ENCODE data around the gene RGP1. TPM values are rescaled to one million over a fixed set of nuclear protein-coding genes. Genes with fewer than 3 reads are reported as not detected.

RGP1 gene
- total and polyA plus RNA-seq, 4 donors, result 11.0 to 32.4 (median 21.5) TPM

Small RNAs within 50 kb of the gene (microRNA-seq; reads per million reads assigned to microRNA genes)
- 0 reads per million in 2 donors for gene MIR6852
- 0 to 0.60 reads per million in 2 donors for gene MIR6853

Other genes starting within 250 kb of the RGP1 start
- gene TESK1, start 144.0 kb upstream of the RGP1 start, total RNA-seq, result 10 to 100 TPM; 52.1 to 58.2 TPM
- 10 to 100 TPM; 23.8 to 81.0 TPM for gene TESK1, start 144.0 kb upstream of the RGP1 start, polyA plus RNA-seq
- gene CD72, start 130.9 kb upstream of the RGP1 start, total RNA-seq, result 10 to 100 TPM in 1 of 2 donors, 1 to 10 TPM in 1; 3.7 to 11.5 TPM
- 1 to 10 TPM; 1.6 to 3.4 TPM for gene CD72, start 130.9 kb upstream of the RGP1 start, polyA plus RNA-seq
- 1 to 10 TPM in 1 of 2 donors, under 1 TPM in 1; 0.65 to 1.3 TPM for gene SIT1, start 98.4 kb upstream of the RGP1 start, total RNA-seq
- gene SIT1, start 98.4 kb upstream of the RGP1 start, polyA plus RNA-seq, result 1 to 10 TPM; 1.0 to 1.1 TPM
- gene RMRP, start 91.3 kb upstream of the RGP1 start, total RNA-seq, result over 10,000 TPM; 14,949 to 16,694 TPM
- gene RMRP, start 91.3 kb upstream of the RGP1 start, polyA plus RNA-seq, result not detected
- gene CCDC107, start 91.0 kb upstream of the RGP1 start, total RNA-seq, result 10 to 100 TPM; 53.7 to 79.6 TPM
- 100 to 1,000 TPM in 1 of 2 donors, 10 to 100 TPM in 1; 65.7 to 224 TPM for gene CCDC107, start 91.0 kb upstream of the RGP1 start, polyA plus RNA-seq
- gene ARHGEF39, start 84.1 kb upstream of the RGP1 start, total RNA-seq, result 1 to 10 TPM in 1 of 2 donors, under 1 TPM in 1; 0.75 to 1.7 TPM
- gene ARHGEF39, start 84.1 kb upstream of the RGP1 start, polyA plus RNA-seq, result 1 to 10 TPM in 1 of 2 donors, under 1 TPM in 1; 0.25 to 1.8 TPM
- gene CA9, start 75.4 kb upstream of the RGP1 start, total RNA-seq, result 1 to 10 TPM; 4.3 to 8.8 TPM
- gene CA9, start 75.4 kb upstream of the RGP1 start, polyA plus RNA-seq, result under 1 TPM in 1 of 2 donors, not detected in 1; 0.79 TPM
- 1,000 to 10,000 TPM; 1,614 to 5,973 TPM for gene TPM2, start 59.4 kb upstream of the RGP1 start, total RNA-seq
- 1,000 to 10,000 TPM; 7,224 to 9,377 TPM for gene TPM2, start 59.4 kb upstream of the RGP1 start, polyA plus RNA-seq
- gene TLN1, start 17.1 kb upstream of the RGP1 start, total RNA-seq, result 1,000 to 10,000 TPM in 1 of 2 donors, 100 to 1,000 TPM in 1; 735 to 1,271 TPM
- gene TLN1, start 17.1 kb upstream of the RGP1 start, polyA plus RNA-seq, result 100 to 1,000 TPM; 160 to 382 TPM
- gene CREB3, start 16.6 kb upstream of the RGP1 start, total RNA-seq, result 10 to 100 TPM; 39.5 to 51.3 TPM
- gene CREB3, start 16.6 kb upstream of the RGP1 start, polyA plus RNA-seq, result 10 to 100 TPM; 46.2 to 62.0 TPM
- 10 to 100 TPM; 83.8 to 83.9 TPM for gene GBA2, start 59 bp upstream of the RGP1 start, total RNA-seq
- 100 to 1,000 TPM in 1 of 2 donors, 10 to 100 TPM in 1; 18.5 to 122 TPM for gene GBA2, start 59 bp upstream of the RGP1 start, polyA plus RNA-seq
- gene MSMP, start 5.0 kb downstream of the RGP1 start, total RNA-seq, result 1 to 10 TPM; 2.0 TPM
- gene MSMP, start 5.0 kb downstream of the RGP1 start, polyA plus RNA-seq, result not detected
- gene NPR2, start 42.3 kb downstream of the RGP1 start, total RNA-seq, result 10 to 100 TPM; 39.7 to 45.6 TPM
- gene NPR2, start 42.3 kb downstream of the RGP1 start, polyA plus RNA-seq, result 10 to 100 TPM; 13.3 to 85.0 TPM
- 1 to 10 TPM in 1 of 2 donors, under 1 TPM in 1; 0.71 to 3.0 TPM for gene SPAG8, start 63.0 kb downstream of the RGP1 start, total RNA-seq
- 1 to 10 TPM in 1 of 2 donors, not detected in 1; 4.4 TPM for gene SPAG8, start 63.0 kb downstream of the RGP1 start, polyA plus RNA-seq
- 10 to 100 TPM; 21.3 to 26.0 TPM for gene HINT2, start 65.8 kb downstream of the RGP1 start, total RNA-seq
- gene HINT2, start 65.8 kb downstream of the RGP1 start, polyA plus RNA-seq, result 10 to 100 TPM; 34.8 to 61.5 TPM
- gene FAM221B, start 79.4 kb downstream of the RGP1 start, total RNA-seq, result not detected
- gene FAM221B, start 79.4 kb downstream of the RGP1 start, polyA plus RNA-seq, result under 1 TPM in 1 of 2 donors, not detected in 1; 0.13 TPM
- 10 to 100 TPM; 16.3 to 20.8 TPM for gene TMEM8B, start 79.9 kb downstream of the RGP1 start, total RNA-seq
- 10 to 100 TPM in 1 of 2 donors, 1 to 10 TPM in 1; 6.8 to 31.2 TPM for gene TMEM8B, start 79.9 kb downstream of the RGP1 start, polyA plus RNA-seq
- not detected for gene OR13J1, start 121.1 kb downstream of the RGP1 start, total RNA-seq
- gene OR13J1, start 121.1 kb downstream of the RGP1 start, polyA plus RNA-seq, result not detected
- 10 to 100 TPM; 14.2 to 23.1 TPM for gene HRCT1, start 156.9 kb downstream of the RGP1 start, total RNA-seq
- gene HRCT1, start 156.9 kb downstream of the RGP1 start, polyA plus RNA-seq, result 10 to 100 TPM; 17.4 to 25.7 TPM
- 1 to 10 TPM; 4.0 to 4.5 TPM for gene SPAAR, start 160.2 kb downstream of the RGP1 start, total RNA-seq
- gene SPAAR, start 160.2 kb downstream of the RGP1 start, polyA plus RNA-seq, result under 1 TPM in 1 of 2 donors, not detected in 1; 0.82 TPM
- not detected for gene OR2S2, start 208.9 kb downstream of the RGP1 start, total RNA-seq
- gene OR2S2, start 208.9 kb downstream of the RGP1 start, polyA plus RNA-seq, result not detected

All from aorta (tissue), 4 donors.